H1 (cell line): ENCODE measurements around the gene UPK1B. TPM values are rescaled to one million over a fixed set of nuclear protein-coding genes. Genes with fewer than 3 reads are reported as not detected.

Experiments
- CTCF ChIA-PET: fragments of 300-600 bp; sonication (Branson Sonifier 250); formaldehyde crosslinking; loops from one replicate; lab custom pipeline; 2021; ENCODE audit not compliant: partially characterized antibody; lab: Charles Lee
- POLR2A ChIA-PET: fragments of 300-600 bp; sonication (Branson Sonifier 250); formaldehyde crosslinking; loops from one replicate; lab custom pipeline; 2021; ENCODE audit warnings: inconsistent platforms; ENCODE audit not compliant: partially characterized antibody; lab: Charles Lee
- DNase-seq, 2 experiments: peaks; one replicate each; pipeline versions ENCODE4 v3.0.0 to v3.0.0-alpha.2; 2010 to 2022; ENCODE audit warnings: low spot score in 2 of 2, low read depth in 1 of 2, mixed read lengths in 1 of 2
- FAIRE-seq: peaks from 2 replicates; lab custom pipeline; 2011; peaks lifted over from hg19 to GRCh38; lab: Jason Lieb, UNC
- H2AFZ ChIP-seq: 2 replicates; pipeline ENCODE4 v1.8.1; 2012; ENCODE audit warnings: low read length, inconsistent platforms
- H2AK5ac ChIP-seq: 2 replicates; pipeline ENCODE4 v1.6.1; 2013; ENCODE audit warnings: low read depth, low read length
- H2BK120ac ChIP-seq: replicated peaks from 2 replicates; pipeline ENCODE3; 2013; ENCODE audit warnings: low read depth, low read length, inconsistent platforms
- H2BK12ac ChIP-seq: 2 replicates; pipeline ENCODE4 v1.6.1; 2013; ENCODE audit warnings: low read depth, low read length
- H2BK15ac ChIP-seq: 2 replicates; pipeline ENCODE4 v1.6.1; 2013; ENCODE audit warnings: low read length
- H2BK20ac ChIP-seq: 2 replicates; pipeline ENCODE4 v1.6.1; 2013; ENCODE audit warnings: low read length
- H2BK5ac ChIP-seq: 2 replicates; pipeline ENCODE4 v1.6.1; 2013; ENCODE audit warnings: low read depth, low read length
- H3K14ac ChIP-seq: 2 replicates; pipeline ENCODE4 v1.6.1; 2013; ENCODE audit warnings: inconsistent platforms; ENCODE audit not compliant: insufficient read length
- H3K18ac ChIP-seq: 2 replicates; pipeline ENCODE4 v1.6.1; 2013; ENCODE audit warnings: low read length; ENCODE audit errors: extremely low read depth
- H3K23ac ChIP-seq: 2 replicates; pipeline ENCODE4 v1.6.1; 2013; ENCODE audit warnings: inconsistent platforms; ENCODE audit not compliant: insufficient read length
- H3K23me2 ChIP-seq: 2 replicates; pipeline ENCODE4 v1.6.1; 2013; ENCODE audit warnings: low read depth, low read length
- H3K27ac ChIP-seq: 2 replicates; pipeline ENCODE4 v1.6.1; 2011; ENCODE audit warnings: low read depth, low read length, inconsistent platforms
- H3K27me3 ChIP-seq, 4 experiments: replicated peaks in 1 of 4; 1 replicate in 1 of 4; 2 replicates in 3 of 4; pipeline versions ENCODE4 v1.6.1 to v1.8.1; 2011 to 2013; ENCODE audit warnings: low read length in 3 of 4, mild to moderate bottlenecking in 3 of 4, inconsistent platforms in 2 of 4, mixed read lengths in 2 of 4, moderate library complexity in 1 of 4; ENCODE audit not compliant: control insufficient read depth in 3 of 4, insufficient read depth in 3 of 4; ENCODE audit errors: extremely low read depth in 1 of 4
- H3K36me3 ChIP-seq, 4 experiments: 2 replicates each; pipeline versions ENCODE4 v1.6.1 to v1.8.1; 2011 to 2013; ENCODE audit warnings: mild to moderate bottlenecking in 4 of 4, low read length in 3 of 4, moderate library complexity in 2 of 4, control low read depth in 1 of 4, inconsistent platforms in 1 of 4; ENCODE audit not compliant: insufficient read depth in 4 of 4, control insufficient read depth in 2 of 4
- H3K4ac ChIP-seq: replicated peaks from 2 replicates; pipeline ENCODE3; 2013; ENCODE audit warnings: low read length, low read depth, mixed read lengths, inconsistent platforms; ENCODE audit not compliant: insufficient read length
- H3K4me1 ChIP-seq, 4 experiments: replicated peaks in 1 of 4; 1 replicate in 1 of 4; 2 replicates in 3 of 4; pipeline versions ENCODE4 v1.6.1 to v1.8.1; 2011 to 2013; ENCODE audit warnings: low read length in 3 of 4, inconsistent platforms in 2 of 4, mixed read lengths in 1 of 4; ENCODE audit not compliant: insufficient read depth in 4 of 4, control insufficient read depth in 3 of 4
- H3K4me2 ChIP-seq, 2 experiments: 2 replicates each; pipeline versions ENCODE4 v1.6.1 to v1.8.1; 2011 to 2013; ENCODE audit warnings: low read depth in 2 of 2, low read length in 2 of 2, control low read depth in 1 of 2, inconsistent platforms in 1 of 2, mild to moderate bottlenecking in 1 of 2; ENCODE audit not compliant: insufficient read depth in 1 of 2
- H3K4me3 ChIP-seq, 4 experiments: fragments of 200-600, 300-600 bp in 1 of 4; sonication (generic), shearing (Covaris generic), sonication (Bioruptor Twin) in 1 of 4; 2 replicates each; pipeline versions ENCODE4 v1.5.1 to v1.8.1; 2011 to 2016; ENCODE audit warnings: low read length in 4 of 4, low read depth in 3 of 4, control low read depth in 2 of 4, inconsistent platforms in 2 of 4, mild to moderate bottlenecking in 2 of 4, mixed read lengths in 1 of 4, moderate library complexity in 1 of 4; ENCODE audit not compliant: insufficient read depth in 2 of 4; ENCODE audit errors: extremely low read depth in 1 of 4
- H3K56ac ChIP-seq: replicated peaks from 2 replicates; pipeline ENCODE3; 2013; ENCODE audit warnings: low read depth, mild to moderate bottlenecking, mixed read lengths, low read length, inconsistent platforms; ENCODE audit not compliant: insufficient read length
- H3K79me1 ChIP-seq: 2 replicates; pipeline ENCODE4 v1.6.1; 2013; ENCODE audit warnings: low read depth, low read length, control low read depth
- H3K79me2 ChIP-seq, 2 experiments: 2 replicates each; pipeline versions ENCODE4 v1.6.1 to v1.8.1; 2012 to 2013; ENCODE audit warnings: low read length in 2 of 2, mild to moderate bottlenecking in 2 of 2, inconsistent platforms in 1 of 2; ENCODE audit not compliant: insufficient read depth in 2 of 2, control insufficient read depth in 1 of 2
- H3K9ac ChIP-seq, 4 experiments: replicated peaks in 1 of 4; 1 replicate in 1 of 4; 2 replicates in 3 of 4; pipeline versions ENCODE4 v1.6.1 to v1.8.1; 2011 to 2013; ENCODE audit warnings: low read depth in 3 of 4, low read length in 3 of 4, control low read depth in 2 of 4, mild to moderate bottlenecking in 2 of 4, moderate library complexity in 2 of 4, inconsistent platforms in 1 of 4; ENCODE audit errors: extremely low read depth in 1 of 4
- H3K9me3 ChIP-seq, 2 experiments: 2 replicates each; pipeline versions ENCODE4 v1.6.1 to v1.8.1; 2012 to 2013; ENCODE audit warnings: mild to moderate bottlenecking in 2 of 2, moderate library complexity in 2 of 2, control low read depth in 1 of 2, inconsistent platforms in 1 of 2, low read depth in 1 of 2, low read length in 1 of 2, mixed read lengths in 1 of 2; ENCODE audit not compliant: insufficient read depth in 2 of 2
- H4K20me1 ChIP-seq, 2 experiments: replicated peaks in 1 of 2; 2 replicates each; pipeline versions ENCODE3 to v1.8.1; 2011 to 2013; ENCODE audit warnings: inconsistent platforms in 2 of 2, low read length in 2 of 2, mild to moderate bottlenecking in 1 of 2; ENCODE audit not compliant: insufficient read depth in 2 of 2, control insufficient read depth in 1 of 2
- H4K5ac ChIP-seq: 2 replicates; pipeline ENCODE4 v1.6.1; 2013; ENCODE audit warnings: low read length, low read depth, mixed read lengths, inconsistent platforms; ENCODE audit not compliant: insufficient read length
- H4K8ac ChIP-seq: 2 replicates; pipeline ENCODE4 v1.8.0; 2013; ENCODE audit warnings: mild to moderate bottlenecking, moderate library complexity, low read length, inconsistent platforms; ENCODE audit not compliant: insufficient read depth; ENCODE audit errors: extremely low read depth
- H4K91ac ChIP-seq: replicated peaks from 2 replicates; pipeline ENCODE3; 2013; ENCODE audit warnings: low read length, mixed read lengths, inconsistent platforms; ENCODE audit not compliant: insufficient read length
- CHD1 ChIP-seq: IDR thresholded peaks from 2 replicates; pipeline ENCODE4 v1.6.1; 2012; ENCODE audit warnings: low read depth, low read length, improper control_type of control experiment
- EGR1 ChIP-seq: IDR thresholded peaks from 2 replicates; pipeline ENCODE4 v1.6.1; 2011; ENCODE audit warnings: low read depth, low read length, borderline replicate concordance
- FOSL1 ChIP-seq: IDR thresholded peaks from 2 replicates; pipeline ENCODE4 v1.6.1; 2011; ENCODE audit warnings: mild to moderate bottlenecking, low read depth, low read length, moderate library complexity; ENCODE audit not compliant: insufficient read depth
- GTF2F1 ChIP-seq: IDR thresholded peaks from 2 replicates; pipeline ENCODE4 v1.6.1; 2012; ENCODE audit warnings: low read depth, low read length, improper control_type of control experiment, borderline replicate concordance
- JUND ChIP-seq: IDR thresholded peaks from 2 replicates; pipeline ENCODE4 v1.6.1; 2011; ENCODE audit warnings: mild to moderate bottlenecking, improper control_type of control experiment, low read length
- SP1 ChIP-seq: IDR thresholded peaks from 2 replicates; pipeline ENCODE4 v1.6.1; 2011; ENCODE audit warnings: low read depth, low read length
- SP4 ChIP-seq: IDR thresholded peaks from 2 replicates; pipeline ENCODE4 v1.6.1; 2012; ENCODE audit warnings: low read length, inconsistent platforms
- polyA plus RNA-seq, 7 experiments: library from polyadenylated mRNA; depleted of rRNA in 3 of 7; stranded (reverse) in 5 of 7; unstranded in 2 of 7; fragments of >200 nt in 5 of 7; fragments of 200-250 nt in 2 of 7; gene quantifications; 1 replicate in 5 of 7; 2 replicates in 1 of 7; 4 replicates in 1 of 7; pipeline versions ENCODE4 v1.2.1 to v1.2.3, GENCODE V29; 2011 to 2013; ENCODE audit warnings: missing spikeins in 2 of 7, mixed read lengths in 2 of 7
- total RNA-seq: library from RNA; stranded (reverse); fragmentation: NEBNext Ultra II Directional; extraction: Animal tissue kit (Norgen Biotek cat#: 25700); gene quantifications from 2 replicates; pipeline ENCODE4 v1.2.1, GENCODE V29; 2021

Gene UPK1B
- total and polyA plus RNA-seq, 2 of the 8 experiments (the other 6 are each of a cell fraction or from before 2014, with no cell fraction given), result 0.67 to 0.68 TPM

GRCh38 chr3:119230745-119231144, 57.3 kb downstream of the UPK1B start:
- Histone ChIP-seq H3K4me1 (no peaks in the 10 kb centered on the region), H3K14ac (no peak overlapping the region), H2BK120ac (no peak overlapping the region), H2BK15ac (no peak overlapping the region), H2BK20ac (no peak overlapping the region), H3K23me2 (no peaks in the 10 kb centered on the region), H3K9ac (no peak overlapping the region), H3K4ac (no peak overlapping the region), H3K23ac (no peak overlapping the region), H2AFZ (no peak overlapping the region), H2BK12ac (no peak overlapping the region), H4K20me1 (peaks cover 0 to 5% of the 10 kb centered on the region in 2 experiments), H3K4me2 (no peak overlapping the region), H2AK5ac (no peak overlapping the region), H3K79me2 (peaks cover 4 to 24% of the 10 kb centered on the region in 2 experiments; a peak in 2 of 4 replicates), H3K79me1 (peaks cover 7% of the 10 kb centered on the region; the same call in 1 of the 2 replicates), H3K18ac (no peak overlapping the region), H4K91ac (no peak overlapping the region), H3K56ac (no peak overlapping the region), H3K9me3 (no peaks in the 10 kb centered on the region), H3K27ac (no peak overlapping the region), H3K36me3 (peaks cover 24 to 99% (median 64%) of the 10 kb centered on the region in 4 experiments), H2BK5ac (no peak overlapping the region), H4K5ac (no peak overlapping the region), H4K8ac (no peak overlapping the region), H3K27me3 (no peaks in the 10 kb centered on the region), H3K4me3 (no peak overlapping the region)
- FAIRE-seq (no peak), DNase-seq (no peak)
- ChIA-PET POLR2A (interaction anchor here (1.8 kb wide), 1 partner anchor 9 kb away, joined by 8 read pairs; the partner anchor contains the start of gene B4GALT4), CTCF (interaction anchor here (0.7 to 3.7 kb wide), 3 partner anchors 9 to 27 kb away, joined by 3 to 13 read pairs (median 7); partner anchors contain the start of gene B4GALT4)
- TF ChIP-seq CHD1, result no peak
- TF ChIP-seq EGR1, result no peak
- TF ChIP-seq SP4, result no peak
- no peak for TF ChIP-seq SP1
- no peak for TF ChIP-seq GTF2F1
- no peak for TF ChIP-seq JUND
- TF ChIP-seq FOSL1, result no peak
